Right atrium auricular region (tissue), 2 donors: ENCODE results near the gene EIF4EBP3. TPM values are rescaled to one million over a fixed set of nuclear protein-coding genes. Genes with fewer than 3 reads are reported as not detected.

ENCODE experiments used
- DNase-seq: peaks from one replicate; pipeline ENCODE4 v3.0.0-alpha.2; 2019; ENCODE audit warnings: low spot score
- H3K27ac ChIP-seq, 2 donors: fragments of 200-600 bp; sonication (generic); 1 replicate in 1 of 2; 2 replicates in 1 of 2; pipeline ENCODE4 v1.5.1; 2016 to 2019
- H3K27me3 ChIP-seq, 2 donors: fragments of 200-600 bp; sonication (generic); one replicate each; pipeline versions ENCODE4 v1.5.1 to v1.6.0; 2017 to 2019
- H3K36me3 ChIP-seq: fragments of 200-600 bp; sonication (generic); one replicate; pipeline ENCODE4 v1.5.1; 2016
- H3K4me1 ChIP-seq, 2 donors: fragments of 200-600 bp; sonication (generic); one replicate each; pipeline versions ENCODE4 v1.5.1 to v1.6.0; 2017 to 2019
- H3K4me3 ChIP-seq, 2 donors: fragments of 200-600 bp; sonication (generic); 1 replicate in 1 of 2; 2 replicates in 1 of 2; pipeline ENCODE4 v1.5.1; 2017 to 2019; ENCODE audit warnings: mild to moderate bottlenecking in 1 of 2, moderate library complexity in 1 of 2
- H3K9me3 ChIP-seq, 2 donors: fragments of 200-600 bp; sonication (generic); one replicate each; pipeline ENCODE4 v1.5.1; 2019
- total RNA-seq, 2 donors: library from RNA; depleted of rRNA; stranded (reverse); fragments of >200 nt; gene quantifications; one replicate each; pipeline ENCODE4 v1.1.0, GENCODE V29; 2016
- TF ChIP-seq, protein P1 (sequence below), 2 donors: fragments of 200-600 bp; sonication (generic); IDR thresholded peaks; one replicate each; pipeline ENCODE4 v1.5.1; 2019; ENCODE audit warnings: antibody characterized with exemption in 2 of 2

The EIF4EBP3 gene
- total RNA-seq, 2 donors from 2014 or later = 12.8 to 16.8 TPM

DNA sequence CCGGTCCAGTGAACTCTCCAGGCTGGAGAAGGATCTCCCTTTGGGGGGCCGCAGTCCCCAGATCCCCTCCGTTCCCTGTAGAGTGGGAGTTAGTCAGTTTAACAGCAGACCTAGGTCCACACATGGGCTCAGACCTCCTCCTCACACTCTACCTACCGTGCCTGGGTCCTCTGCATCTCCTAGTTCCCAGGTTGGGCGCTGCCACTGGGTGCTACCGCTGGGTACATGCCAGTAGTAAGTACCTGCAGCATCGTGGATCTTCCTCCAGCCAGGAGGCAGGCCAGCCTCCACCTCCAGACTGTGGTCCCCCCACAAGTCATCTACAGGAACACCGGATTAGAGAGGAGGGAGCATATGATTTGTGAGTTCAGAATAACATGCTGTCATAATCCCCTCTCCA is 16.1 kb downstream of the EIF4EBP3 start:
- Histone ChIP-seq H3K27me3 (no peaks in the 10 kb centered on the region), H3K4me1 (peaks cover 0 to 48% of the 10 kb centered on the region in 2 donors), H3K36me3 (peaks cover 20% of the 10 kb centered on the region), H3K27ac (peak overlapping the region; percentile 85 to 97), H3K9me3 (no peaks in the 10 kb centered on the region), H3K4me3 (peak overlapping the region; percentile 71 to 77)
- peak; percentile 58 for DNase-seq
- TF ChIP-seq, protein P1, sequence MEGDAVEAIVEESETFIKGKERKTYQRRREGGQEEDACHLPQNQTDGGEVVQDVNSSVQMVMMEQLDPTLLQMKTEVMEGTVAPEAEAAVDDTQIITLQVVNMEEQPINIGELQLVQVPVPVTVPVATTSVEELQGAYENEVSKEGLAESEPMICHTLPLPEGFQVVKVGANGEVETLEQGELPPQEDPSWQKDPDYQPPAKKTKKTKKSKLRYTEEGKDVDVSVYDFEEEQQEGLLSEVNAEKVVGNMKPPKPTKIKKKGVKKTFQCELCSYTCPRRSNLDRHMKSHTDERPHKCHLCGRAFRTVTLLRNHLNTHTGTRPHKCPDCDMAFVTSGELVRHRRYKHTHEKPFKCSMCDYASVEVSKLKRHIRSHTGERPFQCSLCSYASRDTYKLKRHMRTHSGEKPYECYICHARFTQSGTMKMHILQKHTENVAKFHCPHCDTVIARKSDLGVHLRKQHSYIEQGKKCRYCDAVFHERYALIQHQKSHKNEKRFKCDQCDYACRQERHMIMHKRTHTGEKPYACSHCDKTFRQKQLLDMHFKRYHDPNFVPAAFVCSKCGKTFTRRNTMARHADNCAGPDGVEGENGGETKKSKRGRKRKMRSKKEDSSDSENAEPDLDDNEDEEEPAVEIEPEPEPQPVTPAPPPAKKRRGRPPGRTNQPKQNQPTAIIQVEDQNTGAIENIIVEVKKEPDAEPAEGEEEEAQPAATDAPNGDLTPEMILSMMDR (IDR thresholded peaks at IDR 0.05) = no peak

DNA sequence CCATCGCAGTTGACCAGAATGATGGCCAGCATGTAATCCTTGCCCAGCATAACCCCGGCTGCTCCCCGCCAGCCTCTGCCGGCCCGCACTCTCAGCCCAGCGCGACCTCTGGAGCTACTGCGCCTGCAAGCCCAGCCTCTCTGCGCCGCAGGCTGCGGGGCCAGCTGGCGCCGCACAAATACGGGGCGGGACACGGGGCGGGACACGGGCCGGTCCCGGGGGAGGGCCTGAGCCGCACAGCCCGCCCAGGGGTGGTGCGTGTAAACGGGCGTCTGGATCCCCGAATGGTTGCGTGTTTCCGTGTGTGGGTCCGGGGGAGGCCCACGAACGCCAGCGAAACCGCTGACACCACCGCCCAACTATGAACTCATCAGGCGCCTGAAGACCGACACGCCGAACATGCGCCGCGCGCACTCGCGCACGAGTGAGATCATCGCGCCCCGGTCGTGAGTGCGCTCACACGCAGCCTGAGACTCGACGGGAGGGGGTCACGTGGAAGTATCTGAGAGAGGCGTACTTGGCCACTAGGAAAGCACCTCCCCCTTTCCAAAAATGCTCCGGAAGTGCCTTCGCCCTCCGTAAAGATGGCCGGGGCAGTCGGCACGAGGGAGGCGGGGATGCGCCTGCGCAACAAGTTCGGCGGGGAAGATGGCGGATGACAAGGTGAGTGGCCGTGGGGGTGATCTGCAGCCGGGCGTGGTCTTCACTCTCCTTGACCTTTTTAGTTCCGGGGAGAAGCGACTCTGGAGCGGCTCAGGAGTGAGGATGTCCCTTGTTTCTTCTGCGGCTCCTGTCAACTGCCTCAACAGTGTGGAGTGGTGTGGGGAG is 16.9 kb downstream of the EIF4EBP3 start, which contains the start of the genes APBB3 and SLC35A4:
Gene APBB3 (minus strand): TSS at position 403 of the 828 bp plus-strand sequence. CDS start 353 bp downstream, at position 50.
Gene SLC35A4 (plus strand): TSS at position 633 of the 828 bp plus-strand sequence. CDS start 2,342 bp downstream, outside the sequence.
- peak within 1 kb of the TSS; percentile 71 to 77 for H3K4me3 ChIP-seq
- H3K4me1 ChIP-seq = peaks cover 0 to 56% of the 10 kb centered on the region in 2 donors
- peak within 1 kb of the TSS; percentile 85 to 97 for H3K27ac ChIP-seq
- H3K36me3 ChIP-seq = peaks cover 20% of the 10 kb centered on the region
- H3K27me3 ChIP-seq = no peaks in the 10 kb centered on the region
- no peaks in the 10 kb centered on the region for H3K9me3 ChIP-seq
- DNase-seq = peak; percentile 99
- TF ChIP-seq, protein P1 (IDR thresholded peaks at IDR 0.05) = no peak

DNA sequence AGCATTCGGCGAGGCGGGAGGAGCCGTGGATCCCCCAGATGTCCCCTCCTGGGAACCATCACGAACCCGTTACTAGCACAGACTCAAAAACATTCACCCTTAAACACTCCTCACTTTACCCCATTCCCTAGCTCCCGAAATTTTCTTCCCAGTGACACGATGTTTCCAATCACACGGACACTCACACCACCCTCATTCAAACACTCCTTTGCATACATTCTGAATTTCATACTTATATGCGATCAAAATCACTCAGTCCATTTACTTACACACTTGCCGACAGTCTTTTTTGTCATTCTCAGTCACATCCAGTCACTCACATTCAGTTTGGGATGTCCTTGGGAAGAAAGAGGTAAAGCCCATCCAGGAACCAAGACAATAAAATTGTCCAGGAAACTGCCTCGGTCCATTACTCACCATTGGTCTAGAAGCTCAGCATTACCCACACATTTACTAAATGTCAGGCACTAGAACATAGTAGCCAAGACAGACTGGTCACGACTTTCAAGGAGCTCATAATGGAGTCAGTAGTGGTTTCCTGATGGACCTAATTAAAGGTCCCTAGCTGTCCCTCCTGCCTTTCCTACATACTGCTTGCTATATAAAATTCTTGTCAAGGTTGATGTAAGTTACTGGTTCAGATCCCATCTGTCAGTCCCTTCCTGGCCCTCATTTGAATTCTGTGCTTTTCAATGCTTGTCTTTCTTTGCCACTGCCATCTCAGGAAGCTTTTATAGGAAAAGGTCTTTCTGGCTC is 17.7 kb downstream of the EIF4EBP3 start:
- TF ChIP-seq, protein P1 (IDR thresholded peaks at IDR 0.05) = no peak
- Histone ChIP-seq H3K9me3 (no peaks in the 10 kb centered on the region), H3K27me3 (no peaks in the 10 kb centered on the region), H3K4me1 (peaks cover 0 to 64% of the 10 kb centered on the region in 2 donors), H3K36me3 (peaks cover 20% of the 10 kb centered on the region), H3K4me3 (peak overlapping the region; percentile 71 to 77), H3K27ac (peak overlapping the region; percentile 85 to 97)
- DNase-seq = no peak

DNA sequence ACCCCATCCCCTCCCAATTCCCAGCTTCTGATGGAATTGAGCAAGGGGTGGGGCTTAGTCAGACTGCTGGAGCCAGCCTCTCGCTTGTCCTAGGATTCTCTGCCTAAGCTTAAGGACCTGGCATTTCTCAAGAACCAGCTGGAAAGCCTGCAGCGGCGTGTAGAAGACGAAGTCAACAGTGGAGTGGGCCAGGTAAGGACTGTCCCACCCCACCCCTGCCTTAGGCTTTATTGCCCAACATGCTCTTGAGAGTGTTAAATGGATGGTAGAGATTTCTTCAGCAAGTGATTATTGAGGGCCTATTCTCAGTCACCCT is 18.3 kb downstream of the EIF4EBP3 start:
- Histone ChIP-seq H3K36me3 (peaks cover 20% of the 10 kb centered on the region), H3K9me3 (no peaks in the 10 kb centered on the region), H3K4me1 (peaks cover 0 to 69% of the 10 kb centered on the region in 2 donors), H3K4me3 (peak overlapping the region in 1 of 2 donors; percentile 77), H3K27me3 (no peaks in the 10 kb centered on the region), H3K27ac (peak overlapping the region; percentile 85 to 97)
- DNase-seq = no peak
- TF ChIP-seq, protein P1 (IDR thresholded peaks at IDR 0.05) = no peak

DNA sequence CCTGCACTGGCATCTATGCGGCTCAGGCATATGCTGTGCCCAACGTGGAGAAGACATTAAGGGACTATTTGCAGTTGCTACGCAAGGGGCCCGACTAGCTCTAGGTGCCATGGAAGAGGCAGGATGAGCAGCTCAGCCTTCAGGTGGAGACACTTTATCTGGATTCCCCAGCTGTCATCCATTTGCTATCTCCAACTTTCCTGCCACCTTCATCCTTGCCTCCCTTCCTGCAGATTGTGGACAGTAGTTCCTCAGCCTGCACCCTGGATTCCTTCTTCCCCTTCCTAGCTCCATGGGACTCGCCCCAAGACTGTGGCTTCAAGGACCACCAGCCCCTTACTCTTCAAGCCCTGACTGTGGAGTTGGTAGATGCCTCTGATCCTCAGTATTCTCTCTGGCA is 19.2 kb downstream of the EIF4EBP3 start:
- no peaks in the 10 kb centered on the region for H3K27me3 ChIP-seq
- no peak overlapping the region for H3K27ac ChIP-seq
- H3K4me3 ChIP-seq = no peak overlapping the region
- TF ChIP-seq, protein P1 (IDR thresholded peaks at IDR 0.05) = no peak
- no peak for DNase-seq
- peaks cover 0 to 78% of the 10 kb centered on the region in 2 donors for H3K4me1 ChIP-seq
- H3K9me3 ChIP-seq = no peaks in the 10 kb centered on the region
- peaks cover 20% of the 10 kb centered on the region for H3K36me3 ChIP-seq
